Esophagus muscularis mucosa (tissue), 3 donors: ENCODE results near the gene FDX2.

Source experiments
- EP300 ChIP-seq: sonication (generic); formaldehyde crosslinking; IDR thresholded peaks from one replicate; pipeline ENCODE4 v1.6.1; 2017; ENCODE audit warnings: antibody characterized with exemption
- TF ChIP-seq, protein P1 (sequence below), 3 experiments: fragments of 200-600 bp in 2 of 3; fragments of 450-650 bp in 1 of 3; sonication (generic) in 2 of 3; IDR thresholded peaks; one replicate each; pipeline ENCODE4 v1.5.1; 2017 to 2019; ENCODE audit warnings: antibody characterized with exemption in 3 of 3, mild to moderate bottlenecking in 2 of 3, moderate library complexity in 1 of 3

DNA sequence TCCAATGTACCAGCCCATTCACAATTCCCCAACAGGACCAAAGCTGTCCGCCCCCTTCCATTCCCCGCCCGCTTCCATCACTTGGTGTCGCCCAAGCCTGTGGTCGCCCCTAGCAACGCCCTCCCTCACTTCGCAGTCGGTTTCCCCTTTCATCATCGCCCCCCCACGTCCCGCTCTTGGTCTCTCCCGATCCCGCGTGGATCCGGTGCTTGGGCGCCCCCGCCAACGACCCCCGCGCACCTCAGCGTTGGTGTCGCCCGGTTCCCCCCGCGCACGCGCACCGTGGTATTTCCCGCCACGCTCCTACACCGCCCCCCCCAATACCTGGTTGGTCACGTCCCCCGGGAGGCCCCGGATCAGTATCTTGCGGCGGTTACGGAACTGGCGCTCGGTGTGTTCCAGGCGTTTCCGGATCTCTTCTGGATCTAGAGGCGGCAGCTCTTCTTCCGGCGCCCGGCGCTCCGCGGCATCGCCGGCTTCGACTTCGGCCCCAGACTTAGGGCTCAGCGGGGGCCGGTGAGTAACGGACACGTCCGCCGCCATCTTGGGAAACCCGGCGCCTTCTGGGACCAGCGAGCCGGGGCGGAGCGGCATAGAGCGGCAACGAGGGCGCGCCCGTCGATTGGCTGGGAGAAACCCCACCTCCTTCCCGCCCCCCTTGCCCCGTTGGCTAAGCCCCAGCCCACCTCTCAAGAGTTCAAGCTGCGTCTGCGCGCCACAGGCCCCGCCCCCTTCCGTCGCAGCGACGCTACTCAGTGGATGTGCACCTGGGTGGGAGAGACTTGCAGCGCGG, 17.3 kb upstream of the FDX2 start, which contains the start of gene RAVER1:
- TF ChIP-seq, protein P1, sequence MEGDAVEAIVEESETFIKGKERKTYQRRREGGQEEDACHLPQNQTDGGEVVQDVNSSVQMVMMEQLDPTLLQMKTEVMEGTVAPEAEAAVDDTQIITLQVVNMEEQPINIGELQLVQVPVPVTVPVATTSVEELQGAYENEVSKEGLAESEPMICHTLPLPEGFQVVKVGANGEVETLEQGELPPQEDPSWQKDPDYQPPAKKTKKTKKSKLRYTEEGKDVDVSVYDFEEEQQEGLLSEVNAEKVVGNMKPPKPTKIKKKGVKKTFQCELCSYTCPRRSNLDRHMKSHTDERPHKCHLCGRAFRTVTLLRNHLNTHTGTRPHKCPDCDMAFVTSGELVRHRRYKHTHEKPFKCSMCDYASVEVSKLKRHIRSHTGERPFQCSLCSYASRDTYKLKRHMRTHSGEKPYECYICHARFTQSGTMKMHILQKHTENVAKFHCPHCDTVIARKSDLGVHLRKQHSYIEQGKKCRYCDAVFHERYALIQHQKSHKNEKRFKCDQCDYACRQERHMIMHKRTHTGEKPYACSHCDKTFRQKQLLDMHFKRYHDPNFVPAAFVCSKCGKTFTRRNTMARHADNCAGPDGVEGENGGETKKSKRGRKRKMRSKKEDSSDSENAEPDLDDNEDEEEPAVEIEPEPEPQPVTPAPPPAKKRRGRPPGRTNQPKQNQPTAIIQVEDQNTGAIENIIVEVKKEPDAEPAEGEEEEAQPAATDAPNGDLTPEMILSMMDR (IDR thresholded peaks at IDR 0.05): no peak
- no peak for TF ChIP-seq EP300
